ENCODE data around the gene CCDC171. TPM values are rescaled to one million over a fixed set of nuclear protein-coding genes. Genes with fewer than 3 reads are reported as not detected.

The CCDC171 gene
- total and polyA plus RNA-seq, 2 experiments from 2014 or later, result 4.4 to 5.1 TPM

- no peaks in the 10 kb centered on the region for H3K9me3 Mint-ChIP-seq
- no peak for ATAC-seq
- Histone ChIP-seq H3F3A (replicated peaks; ENCODE audit: low read depth) (no peaks in the 10 kb centered on the region), H2AFZ (no peak overlapping the region), H3K27me3 (ENCODE audit: insufficient read depth) (no peaks in the 10 kb centered on the region), H3K27ac (ENCODE audit: low read depth) (no peak overlapping the region), H3K79me2 (replicated peaks; ENCODE audit: insufficient read depth) (no peaks in the 10 kb centered on the region), H3K4me1 (ENCODE audit: insufficient read depth) (peaks cover 8% of the 10 kb centered on the region), H3K4me2 (no peak overlapping the region), H3K4me3 (no peak overlapping the region), H3K36me3 (ENCODE audit: insufficient read depth) (no peaks in the 10 kb centered on the region), H3K9me2 (ENCODE audit: insufficient read depth) (no peaks in the 10 kb centered on the region), H4K20me1 (replicated peaks; ENCODE audit: insufficient read depth) (no peaks in the 10 kb centered on the region)
- no peaks in the 10 kb centered on the region for H3K36me3 Mint-ChIP-seq (ENCODE audit: low read depth)
- H3K27me3 Mint-ChIP-seq (ENCODE audit: insufficient read depth, low read depth, poor library complexity), result no peaks in the 10 kb centered on the region
- H3K27ac Mint-ChIP-seq, result no peak overlapping the region
- no peak for DNase-seq (ENCODE audit: low spot score)
- H3K4me1 Mint-ChIP-seq, result peaks cover 7% of the 10 kb centered on the region
- no peak for TF ChIP-seq ZNF462 (CRISPR knock-in tag; IDR thresholded peaks at IDR 0.05)
- no peak for TF ChIP-seq REST (IDR thresholded peaks at IDR 0.05; ENCODE audit: unreplicated experiment)
- TF ChIP-seq, protein P1, sequence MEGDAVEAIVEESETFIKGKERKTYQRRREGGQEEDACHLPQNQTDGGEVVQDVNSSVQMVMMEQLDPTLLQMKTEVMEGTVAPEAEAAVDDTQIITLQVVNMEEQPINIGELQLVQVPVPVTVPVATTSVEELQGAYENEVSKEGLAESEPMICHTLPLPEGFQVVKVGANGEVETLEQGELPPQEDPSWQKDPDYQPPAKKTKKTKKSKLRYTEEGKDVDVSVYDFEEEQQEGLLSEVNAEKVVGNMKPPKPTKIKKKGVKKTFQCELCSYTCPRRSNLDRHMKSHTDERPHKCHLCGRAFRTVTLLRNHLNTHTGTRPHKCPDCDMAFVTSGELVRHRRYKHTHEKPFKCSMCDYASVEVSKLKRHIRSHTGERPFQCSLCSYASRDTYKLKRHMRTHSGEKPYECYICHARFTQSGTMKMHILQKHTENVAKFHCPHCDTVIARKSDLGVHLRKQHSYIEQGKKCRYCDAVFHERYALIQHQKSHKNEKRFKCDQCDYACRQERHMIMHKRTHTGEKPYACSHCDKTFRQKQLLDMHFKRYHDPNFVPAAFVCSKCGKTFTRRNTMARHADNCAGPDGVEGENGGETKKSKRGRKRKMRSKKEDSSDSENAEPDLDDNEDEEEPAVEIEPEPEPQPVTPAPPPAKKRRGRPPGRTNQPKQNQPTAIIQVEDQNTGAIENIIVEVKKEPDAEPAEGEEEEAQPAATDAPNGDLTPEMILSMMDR (conservative IDR thresholded peaks at IDR 0.05; ENCODE audit: low read depth in 2 of 2), result no peak
- no peak for TF ChIP-seq STAT1 (IDR thresholded peaks at IDR 0.05; ENCODE audit: unreplicated experiment)
- TF ChIP-seq NANOG (IDR thresholded peaks at IDR 0.05; ENCODE audit: borderline replicate concordance), result no peak
- TF ChIP-seq EZH2 (IDR thresholded peaks at IDR 0.05; ENCODE audit: low read depth, unreplicated experiment), result no peak
- no peak for TF ChIP-seq ETS1 (IDR thresholded peaks at IDR 0.05)
- no peak for TF ChIP-seq ZNF331 (CRISPR knock-in tag; IDR thresholded peaks at IDR 0.05; ENCODE audit: low read depth)
- no peak for TF ChIP-seq POLR2AphosphoS5 (IDR thresholded peaks at IDR 0.05; ENCODE audit: low read depth)
- TF ChIP-seq ZNF114 (CRISPR knock-in tag; IDR thresholded peaks at IDR 0.05), result no peak
- no peak for TF ChIP-seq EZH2phosphoT487 (IDR thresholded peaks at IDR 0.05; ENCODE audit: unreplicated experiment)
- TF ChIP-seq JUNB (IDR thresholded peaks at IDR 0.05; ENCODE audit: unreplicated experiment), result no peak
- TF ChIP-seq CREB1 (CRISPR knock-in tag; IDR thresholded peaks at IDR 0.05; ENCODE audit: low read depth), result no peak
- H3K4me3 Mint-ChIP-seq, result no peak overlapping the region
Measured at GRCh38 chr9:15882328-15882727, 329.5 kb downstream of the CCDC171 start.

Measured in GM23338 (cell line).